OCI-LY1 (cell line): ENCODE results near the gene PI16.

Source experiments
- CTCF ChIP-seq: fragments of 200-600 bp; sonication (generic), shearing (Covaris generic); IDR thresholded peaks from 2 replicates; pipeline ENCODE4 v1.5.1; 2017; ENCODE audit warnings: mild to moderate bottlenecking, antibody characterized with exemption, low read length, moderate library complexity, mixed read lengths
- EZH2 ChIP-seq: fragments of 200-600 bp; sonication (generic), shearing (Covaris generic); IDR thresholded peaks from 2 replicates; pipeline ENCODE4 v1.8.0; 2017; ENCODE audit warnings: borderline replicate concordance, mixed run types, mild to moderate bottlenecking, antibody characterized with exemption, low read length, moderate library complexity, mixed read lengths

GRCh38 chr6:36930483-36930882, 24.1 kb upstream of the PI16 start:
- TF ChIP-seq EZH2 (no peak), CTCF (no peak)
